Thyroid gland (tissue), 4 donors: ENCODE data around the gene YIPF2. TPM values are rescaled to one million over a fixed set of nuclear protein-coding genes. Genes with fewer than 3 reads are reported as not detected.

Experiments
- DNase-seq, 2 donors: peaks; one replicate each; pipeline ENCODE4 v3.0.0-alpha.2; 2019
- H3K27ac ChIP-seq, 3 donors: fragments of 200-600 bp; sonication (generic); 1 replicate in 2 of 3; 2 replicates in 1 of 3; pipeline ENCODE4 v1.5.1; 2016 to 2019; ENCODE audit warnings: mild to moderate bottlenecking in 1 of 3, moderate library complexity in 1 of 3
- H3K27me3 ChIP-seq: fragments of 200-600 bp; sonication (generic); one replicate; pipeline ENCODE4 v1.5.1; 2019
- H3K36me3 ChIP-seq, 2 donors: fragments of 200-600 bp; sonication (generic); one replicate each; pipeline ENCODE4 v1.5.1; 2016 to 2019
- H3K4me1 ChIP-seq, 2 donors: fragments of 200-600 bp; sonication (generic); one replicate each; pipeline ENCODE4 v1.5.1; 2017 to 2019
- H3K4me3 ChIP-seq, 3 donors: fragments of 200-600 bp; sonication (generic); replicated peaks in 1 of 3; 1 replicate in 2 of 3; 2 replicates in 1 of 3; pipeline ENCODE4 v1.5.1; 2016; ENCODE audit warnings: mild to moderate bottlenecking in 1 of 3
- H3K9me3 ChIP-seq: fragments of 200-600 bp; sonication (generic); one replicate; pipeline ENCODE4 v1.5.1; 2017
- CTCF ChIP-seq, 6 experiments: fragments of 200-600 bp in 3 of 6; fragments of 450-650 bp in 3 of 6; sonication (generic) in 3 of 6; IDR thresholded peaks; one replicate each; pipeline ENCODE4 v1.5.1; 2016 to 2019; ENCODE audit warnings: antibody characterized with exemption in 6 of 6, mild to moderate bottlenecking in 2 of 6, inconsistent platforms in 1 of 6, moderate library complexity in 1 of 6
- POLR2A ChIP-seq, 2 donors: fragments of 450-650 bp; IDR thresholded peaks; one replicate each; pipeline ENCODE4 v1.6.1; 2017; ENCODE audit warnings: antibody characterized with exemption in 2 of 2, mild to moderate bottlenecking in 2 of 2, moderate library complexity in 1 of 2
- WGBS, 2 donors: methylation state at CpG; one replicate each; pipeline ENCODE4 v1.1.5; 2017; 5-methylcytosine and 5-hydroxymethylcytosine counted together
- intact Hi-C: fragments of 100-400 bp; cut with DNase I; formaldehyde crosslinking; loops from one replicate; pipeline ENCODE4 v1.15.1; 2023
- total RNA-seq, 4 donors: library from RNA; depleted of rRNA; stranded (reverse); fragments of >200 nt; gene quantifications; one replicate each; pipeline ENCODE4 v1.2.3, GENCODE V29; 2016

YIPF2 gene
- total RNA-seq, 4 donors from 2014 or later: 85.1 to 127 (median 104) TPM

GRCh38 chr19:10908380-10908960, 20.0 kb downstream of the YIPF2 start:
- no peak overlapping the region for H3K27ac ChIP-seq
- H3K4me1 ChIP-seq: no peaks in the 10 kb centered on the region
- 94 to 97% methylated on average over 13 to 15 of the region's 17 CpGs for WGBS, 2 donors
- TF ChIP-seq CTCF (IDR thresholded peaks at IDR 0.05): no peak
- no peak for TF ChIP-seq POLR2A (IDR thresholded peaks at IDR 0.05)
- H3K9me3 ChIP-seq: no peaks in the 10 kb centered on the region
- H3K4me3 ChIP-seq: no peak overlapping the region
- H3K27me3 ChIP-seq: no peaks in the 10 kb centered on the region
- peaks cover 31 to 33% of the 10 kb centered on the region in 2 donors for H3K36me3 ChIP-seq
- intact Hi-C loops: no loop called here
- no peak for DNase-seq

- TF ChIP-seq CTCF (IDR thresholded peaks at IDR 0.05) (no peak), POLR2A (IDR thresholded peaks at IDR 0.05) (no peak)
- H3K27ac ChIP-seq: no peak overlapping the region
- H3K36me3 ChIP-seq: peaks cover 31 to 33% of the 10 kb centered on the region in 2 donors
- no peak for DNase-seq
- 83 to 97% methylated on average over 4 to 13 of the region's 14 CpGs for WGBS, 2 donors
- no peak overlapping the region for H3K4me3 ChIP-seq
- no peaks in the 10 kb centered on the region for H3K4me1 ChIP-seq
- H3K27me3 ChIP-seq: no peaks in the 10 kb centered on the region
- intact Hi-C loops: no loop called here
- H3K9me3 ChIP-seq: no peaks in the 10 kb centered on the region
Measured at GRCh38 chr19:10907925-10908324, 20.5 kb downstream of the YIPF2 start.

GRCh38 chr19:10899151-10899653, 29.2 kb downstream of the YIPF2 start:
- peak overlapping the region in 1 of 3 donors; percentile 48 for H3K27ac ChIP-seq
- WGBS, 2 donors: 63 to 70% methylated on average over 4 to 7 of the region's 10 CpGs
- TF ChIP-seq POLR2A (IDR thresholded peaks at IDR 0.05): no peak
- TF ChIP-seq CTCF (IDR thresholded peaks at IDR 0.05): no peak

GRCh38 chr19:10898633-10899032, 29.8 kb downstream of the YIPF2 start:
- intact Hi-C loops: no loop called here
- Histone ChIP-seq H3K4me3 (no peak overlapping the region), H3K4me1 (peaks cover 6 to 15% of the 10 kb centered on the region in 2 donors), H3K9me3 (no peaks in the 10 kb centered on the region), H3K27me3 (no peaks in the 10 kb centered on the region), H3K27ac (no peak overlapping the region), H3K36me3 (no peaks in the 10 kb centered on the region)
- 64 to 71% methylated on average over 5 to 7 of the region's 10 CpGs for WGBS, 2 donors
- DNase-seq: peak in 1 of 2 donors; percentile 10
- TF ChIP-seq CTCF (IDR thresholded peaks at IDR 0.05) (no peak), POLR2A (IDR thresholded peaks at IDR 0.05) (no peak)

More at GRCh38 chr19:10899151-10899653, 29.2 kb downstream of the YIPF2 start:
- H3K27me3 ChIP-seq: no peaks in the 10 kb centered on the region
- no peaks in the 10 kb centered on the region for H3K36me3 ChIP-seq
- no peak overlapping the region for H3K4me3 ChIP-seq
- H3K4me1 ChIP-seq: peaks cover 6 to 15% of the 10 kb centered on the region in 2 donors
- DNase-seq: peak; percentile 37 to 64
- intact Hi-C loops: no loop called here
- H3K9me3 ChIP-seq: no peaks in the 10 kb centered on the region

GRCh38 chr19:10896851-10897526, 31.4 kb downstream of the YIPF2 start:
- WGBS, 2 donors: 76 to 78% methylated on average over 7 of the region's 7 CpGs
- Histone ChIP-seq H3K9me3 (no peaks in the 10 kb centered on the region), H3K4me1 (peaks cover 5 to 15% of the 10 kb centered on the region in 2 donors), H3K36me3 (no peaks in the 10 kb centered on the region), H3K4me3 (no peak overlapping the region), H3K27me3 (no peaks in the 10 kb centered on the region), H3K27ac (no peak overlapping the region)
- intact Hi-C loops: no loop called here
- DNase-seq: no peak
- no peak for TF ChIP-seq POLR2A (IDR thresholded peaks at IDR 0.05)
- TF ChIP-seq CTCF (IDR thresholded peaks at IDR 0.05): no peak
